Activated CD8-positive, alpha-beta T cell treated with anti-CD3 and anti-CD28 coated beads for 36 hours (primary cell): ENCODE results near the gene AHI1. TPM values are rescaled to one million over a fixed set of nuclear protein-coding genes. Genes with fewer than 3 reads are reported as not detected.

Source experiments
- ATAC-seq: fragments of 200-7000 bp; cut with Tn5 transposase; one replicate; pipeline ENCODE4 v1.10.0; 2021; ENCODE audit warnings: mild to moderate bottlenecking, moderate library complexity
- CTCF ChIA-PET: fragments of 350-600 bp; sonication (Branson Sonifier 250); formaldehyde crosslinking; loops from one replicate; lab custom pipeline; 2021; ENCODE audit warnings: antibody characterized with exemption; lab: Charles Lee
- POLR2A ChIA-PET: fragments of 350-600 bp; sonication (Branson Sonifier 250); formaldehyde crosslinking; loops from one replicate; lab custom pipeline; 2021; ENCODE audit warnings: antibody characterized with exemption; lab: Charles Lee
- DNase-seq: peaks from one replicate; pipeline ENCODE4 v3.0.0-alpha.2; 2020
- H3K27ac Mint-ChIP-seq: one replicate; pipeline ENCODE4 v1.8.0; 2021; ENCODE audit warnings: mild to moderate bottlenecking, mixed read lengths
- H3K27me3 Mint-ChIP-seq: one replicate; pipeline ENCODE4 v1.8.0; 2021; ENCODE audit warnings: mixed read lengths
- H3K36me3 Mint-ChIP-seq: one replicate; pipeline ENCODE4 v1.8.0; 2021; ENCODE audit warnings: low read depth, mixed read lengths
- H3K4me1 Mint-ChIP-seq: one replicate; pipeline ENCODE4 v1.8.0; 2021; ENCODE audit warnings: low read depth, mixed read lengths
- H3K4me3 Mint-ChIP-seq: one replicate; pipeline ENCODE4 v1.8.0; 2021; ENCODE audit warnings: mild to moderate bottlenecking, moderate library complexity, mixed read lengths
- H3K9me3 Mint-ChIP-seq: one replicate; pipeline ENCODE4 v1.8.0; 2021; ENCODE audit warnings: mixed read lengths
- CTCF ChIP-seq: fragments of 200-600 bp; IDR thresholded peaks from one replicate; pipeline ENCODE4 v1.8.0; 2022; ENCODE audit warnings: antibody characterized with exemption, mild to moderate bottlenecking
- intact Hi-C: fragments of 100-400 bp; cut with micrococcal nuclease; formaldehyde crosslinking; loops from one replicate; pipeline ENCODE4 v1.10.0; 2022
- total RNA-seq, 2 experiments: library from RNA; stranded (reverse); gene quantifications; one replicate each; pipeline ENCODE4 v1.2.3, GENCODE V29; 2021

AHI1 gene
- total RNA-seq, 2 experiments from 2014 or later, result 32.1 to 33.3 TPM

- DNase-seq, result no peak
- H3K36me3 Mint-ChIP-seq, result peaks cover 15% of the 10 kb centered on the region
- POLR2A ChIA-PET, result interaction anchor here (0.9 kb wide), 1 partner anchor 8 kb away, joined by 3 read pairs; no protein-coding TSS in a partner anchor
- no peak overlapping the region for H3K27ac Mint-ChIP-seq
- intact Hi-C loops, result no loop called here
- H3K9me3 Mint-ChIP-seq, result no peaks in the 10 kb centered on the region
- no peak for ATAC-seq
- TF ChIP-seq CTCF, result no peak
- no peak overlapping the region for H3K4me3 Mint-ChIP-seq
- CTCF ChIA-PET, result interaction anchor here (1.2 to 1.6 kb wide), 2 partner anchors 12 to 13 kb away, joined by 3 to 5 read pairs; no protein-coding TSS in a partner anchor
- no peaks in the 10 kb centered on the region for H3K27me3 Mint-ChIP-seq
- no peaks in the 10 kb centered on the region for H3K4me1 Mint-ChIP-seq
Measured at GRCh38 chr6:135410856-135411255, 86.7 kb downstream of the AHI1 start.

DNA sequence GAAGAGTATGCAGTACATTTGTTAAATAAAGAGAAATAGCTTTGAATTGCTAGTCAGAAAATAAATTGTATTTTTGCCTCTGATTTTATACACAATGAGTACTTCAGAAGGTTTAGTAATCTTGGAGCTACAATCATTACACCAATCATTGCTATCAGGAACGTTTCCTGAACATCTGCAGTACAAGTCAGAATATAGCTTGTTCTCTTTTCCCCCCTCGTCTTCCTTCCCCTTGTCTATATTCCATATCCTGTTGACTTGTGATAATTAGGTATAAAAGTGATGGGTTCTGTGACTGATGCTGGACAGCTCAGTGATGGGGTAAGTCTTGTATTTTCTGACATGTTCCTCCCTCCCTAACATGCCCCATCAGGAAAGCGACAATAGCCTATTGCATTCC is 94.0 kb downstream of the AHI1 start:
- ChIA-PET POLR2A (interaction anchor here (0.6 kb wide), 1 partner anchor 163 kb away, joined by 3 read pairs; no protein-coding TSS in a partner anchor), CTCF (interaction anchor here (1.1 to 1.6 kb wide), 3 partner anchors 13 to 57 kb away, joined by 3 read pairs; no protein-coding TSS in a partner anchor)
- Mint-ChIP-seq H3K36me3 (peaks cover 18% of the 10 kb centered on the region), H3K4me3 (no peak overlapping the region), H3K4me1 (no peaks in the 10 kb centered on the region), H3K9me3 (no peaks in the 10 kb centered on the region), H3K27ac (no peak overlapping the region), H3K27me3 (no peaks in the 10 kb centered on the region)
- no peak for DNase-seq
- no peak for TF ChIP-seq CTCF
- intact Hi-C loops, result no loop called here
- no peak for ATAC-seq

DNA sequence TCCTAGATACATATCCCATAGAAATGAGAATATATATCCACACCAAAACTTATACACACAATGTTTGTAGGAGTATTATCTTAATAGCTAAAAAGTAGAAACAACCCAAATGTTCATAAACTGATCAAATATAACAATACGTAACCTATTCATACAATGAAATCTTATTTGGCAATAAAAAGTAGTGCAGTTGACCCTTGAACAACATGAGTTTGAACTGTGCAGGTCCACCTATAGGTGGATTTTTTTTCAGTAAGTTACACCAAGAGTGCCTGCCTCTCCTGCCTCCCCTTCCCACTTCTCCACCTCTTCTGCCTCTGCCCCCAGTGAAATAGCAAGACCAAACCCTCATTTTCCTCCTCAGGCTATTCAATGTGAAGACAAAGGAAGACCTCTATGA is 95.2 kb downstream of the AHI1 start:
- ATAC-seq, result no peak

GRCh38 chr6:135397172-135397952 is 100.2 kb downstream of the AHI1 start:
- no peaks in the 10 kb centered on the region for H3K4me1 Mint-ChIP-seq
- intact Hi-C loops, result no loop called here
- H3K9me3 Mint-ChIP-seq, result no peaks in the 10 kb centered on the region
- no peaks in the 10 kb centered on the region for H3K27me3 Mint-ChIP-seq
- ChIA-PET POLR2A (no interaction called here), CTCF (no interaction called here)
- TF ChIP-seq CTCF, result no peak
- H3K4me3 Mint-ChIP-seq, result no peak overlapping the region
- DNase-seq (no peak), ATAC-seq (no peak)
- H3K36me3 Mint-ChIP-seq, result peaks cover 2% of the 10 kb centered on the region
- no peak overlapping the region for H3K27ac Mint-ChIP-seq

More for the DNA sequence above, 95.2 kb downstream of the AHI1 start:
- Mint-ChIP-seq H3K36me3 (peaks cover 14% of the 10 kb centered on the region), H3K27me3 (no peaks in the 10 kb centered on the region), H3K9me3 (no peaks in the 10 kb centered on the region), H3K27ac (no peak overlapping the region), H3K4me3 (no peak overlapping the region), H3K4me1 (no peaks in the 10 kb centered on the region)
- intact Hi-C loops, result no loop called here
- CTCF ChIA-PET, result no interaction called here
- POLR2A ChIA-PET, result no interaction called here
- no peak for TF ChIP-seq CTCF
- no peak for DNase-seq

GRCh38 chr6:135395136-135395535 is 102.4 kb downstream of the AHI1 start:
- DNase-seq, result no peak
- Mint-ChIP-seq H3K9me3 (no peaks in the 10 kb centered on the region), H3K4me3 (no peak overlapping the region), H3K36me3 (peaks cover 3% of the 10 kb centered on the region), H3K4me1 (no peaks in the 10 kb centered on the region), H3K27ac (no peak overlapping the region), H3K27me3 (no peaks in the 10 kb centered on the region)
- CTCF ChIA-PET, result interaction anchor here (1.0 kb wide), 1 partner anchor 112 kb away, joined by 3 read pairs; no protein-coding TSS in a partner anchor
- ATAC-seq, result no peak
- POLR2A ChIA-PET, result no interaction called here
- no peak for TF ChIP-seq CTCF
- intact Hi-C loops, result no loop called here
